K562 (cell line): ENCODE measurements around the gene USP10. TPM values are rescaled to one million over a fixed set of nuclear protein-coding genes. Genes with fewer than 3 reads are reported as not detected.

Experiments used
- ATAC-seq: fragments of 200-7000 bp; cut with Tn5 transposase; 3 replicates; pipeline ENCODE4 v1.9.1; 2020; ENCODE audit warnings: moderate library complexity
- BruUV-seq: library from RNA; stranded (reverse); fragments of 400-500 nt; replicated peaks from 2 replicates; lab custom pipeline; 2021; lab: Mats Ljungman, UMichigan
- CTCF ChIA-PET: fragments of 300-600 bp; formaldehyde crosslinking; extraction: SDS; loops from one replicate; lab custom pipeline; 2021; ENCODE audit warnings: low intra/inter-chr PET ratio; lab: Yijun Ruan, JAX
- POLR2A ChIA-PET: fragments of 300-600, 350-650 bp; sonication (Branson Sonifier 250); formaldehyde crosslinking; extraction: SDS; loops from one replicate; lab custom pipeline; 2021; ENCODE audit warnings: antibody characterized with exemption, inconsistent platforms; lab: Yijun Ruan, JAX
- DNase-seq, 4 experiments: peaks; one replicate each; pipeline versions ENCODE4 v3.0.0 to v3.0.0-alpha.2; 2011 to 2018; ENCODE audit warnings: low spot score in 3 of 4, mixed read lengths in 3 of 4; ENCODE audit errors: extremely low read depth in 1 of 4
- FAIRE-seq: peaks from 2 replicates; lab custom pipeline; 2011; peaks lifted over from hg19 to GRCh38; lab: Jason Lieb, UNC
- H2AFZ ChIP-seq: 2 replicates; pipeline ENCODE4 v1.6.0; 2011; ENCODE audit warnings: low read depth, low read length, control low read depth, inconsistent platforms
- H3K27ac ChIP-seq: fragments of 200-600 bp; 3 replicates; pipeline ENCODE4 v1.8.0; 2011; ENCODE audit warnings: low read depth, mild to moderate bottlenecking, control low read depth, inconsistent platforms, low read length, moderate library complexity, mixed read lengths; ENCODE audit errors: extremely low read depth
- H3K27me3 ChIP-seq, 2 experiments: fragments of 300-600 bp in 1 of 2; 2 replicates in 1 of 2; 3 replicates in 1 of 2; pipeline versions ENCODE4 v1.6.0 to v1.8.0; 2011; ENCODE audit warnings: inconsistent platforms in 2 of 2, low read length in 2 of 2, mild to moderate bottlenecking in 1 of 2, mixed read lengths in 1 of 2, moderate library complexity in 1 of 2; ENCODE audit not compliant: control insufficient read depth in 2 of 2, insufficient read depth in 2 of 2
- H3K36me3 ChIP-seq: fragments of 300-600 bp; 3 replicates; pipeline ENCODE4 v1.8.0; 2011; ENCODE audit warnings: mild to moderate bottlenecking, low read length, inconsistent platforms; ENCODE audit not compliant: control insufficient read depth, insufficient read depth
- H3K4me1 ChIP-seq, 2 experiments: fragments of 200-600 bp in 1 of 2; replicated peaks in 1 of 2; 2 replicates in 1 of 2; 3 replicates in 1 of 2; pipeline versions ENCODE4 v1.5.1 to v1.8.0; 2011; ENCODE audit warnings: inconsistent platforms in 2 of 2, low read length in 2 of 2, mild to moderate bottlenecking in 1 of 2, mixed read lengths in 1 of 2, moderate library complexity in 1 of 2; ENCODE audit not compliant: control insufficient read depth in 2 of 2, insufficient read depth in 2 of 2
- H3K4me2 ChIP-seq: 2 replicates; pipeline ENCODE4 v1.6.1; 2011; ENCODE audit warnings: low read length, control low read depth, inconsistent platforms, mixed read lengths; ENCODE audit not compliant: insufficient read depth
- H3K4me3 ChIP-seq: fragments of 200-600 bp; sonication (generic), shearing (Covaris generic); 2 replicates; pipeline ENCODE4 v1.5.1; 2016; ENCODE audit warnings: control low read depth, inconsistent platforms
- H3K79me2 ChIP-seq: fragments of 200-600 bp; 3 replicates; pipeline ENCODE4 v1.8.0; 2011; ENCODE audit warnings: low read length, inconsistent platforms; ENCODE audit not compliant: control insufficient read depth, insufficient read depth
- H3K9ac ChIP-seq, 2 experiments: 2 replicates each; pipeline versions ENCODE4 v1.6.0 to v1.6.1; 2011; ENCODE audit warnings: low read depth in 2 of 2, low read length in 2 of 2, control low read depth in 1 of 2, inconsistent platforms in 1 of 2, mild to moderate bottlenecking in 1 of 2, mixed read lengths in 1 of 2; ENCODE audit not compliant: insufficient read depth in 1 of 2
- H3K9me1 ChIP-seq: one replicate; pipeline ENCODE4 v1.6.0; 2011; ENCODE audit warnings: inconsistent platforms, mild to moderate bottlenecking, low read length, moderate library complexity; ENCODE audit not compliant: control insufficient read depth, insufficient read depth
- H3K9me3 ChIP-seq: replicated peaks from 2 replicates; pipeline ENCODE4 v1.5.1; 2011; ENCODE audit warnings: low read depth, low read length, inconsistent platforms; ENCODE audit not compliant: control insufficient read depth, insufficient read depth
- H4K20me1 ChIP-seq: replicated peaks from 2 replicates; pipeline ENCODE4 v1.6.1; 2011; ENCODE audit warnings: low read length, inconsistent platforms, mixed read lengths; ENCODE audit not compliant: control insufficient read depth, insufficient read depth
- MAX ChIP-seq: sonication (generic); formaldehyde crosslinking; IDR thresholded peaks from 2 replicates; pipeline ENCODE4 v1.9.0; 2022; ENCODE audit warnings: mild to moderate bottlenecking, missing genetic modification reagents
- PCBP2 ChIP-seq: fragments of 200-400 bp; formaldehyde crosslinking; IDR thresholded peaks from 2 replicates; pipeline ENCODE4 v1.6.1; 2018; ENCODE audit warnings: low read length, low read depth, mild to moderate bottlenecking, moderate library complexity; ENCODE audit not compliant: poor library complexity, severe bottlenecking
- PTRF ChIP-seq: fragments of 450-650 bp; IDR thresholded peaks from 2 replicates; pipeline ENCODE4 v1.6.1; 2016; ENCODE audit warnings: mild to moderate bottlenecking, missing genetic modification characterization, missing compliant biosample characterization
- PYGO2 ChIP-seq: fragments of 450-650 bp; IDR thresholded peaks from 2 replicates; pipeline ENCODE4 v1.6.1; 2016; ENCODE audit warnings: mild to moderate bottlenecking, missing genetic modification characterization, moderate library complexity, missing compliant biosample characterization
- STAG1 ChIP-seq: sonication (generic); formaldehyde crosslinking; IDR thresholded peaks from 2 replicates; pipeline ENCODE4 v1.5.0; 2020; ENCODE audit warnings: missing genetic modification reagents, borderline replicate concordance
- ZNF717 ChIP-seq: fragments of 250-450 bp; sonication (Bioruptor Pico); IDR thresholded peaks from 2 replicates; pipeline ENCODE4 v1.5.0; 2021
- WGBS: fragments of 100-300 bp; shearing (Covaris generic); methylation state at CpG from one replicate; pipeline ENCODE4 v1.1.6; 2016; ENCODE audit warnings: low coverage, mixed read lengths; ENCODE audit not compliant: insufficient coverage; ENCODE audit errors: missing lambda C conversion rate; 5-methylcytosine and 5-hydroxymethylcytosine counted together
- in situ Hi-C: fragments of 300-500 bp; cut with MboI; formaldehyde crosslinking; loops from 4 replicates; pipeline ENCODE4 v1.15.0; 2018; ENCODE audit warnings: inconsistent platforms, mixed read lengths
- intact Hi-C: fragments of 100-400 bp; cut with micrococcal nuclease; formaldehyde crosslinking; loops from 2 replicates; pipeline ENCODE4 v1.14.2; 2022
- polyA plus RNA-seq, 8 experiments: library from polyadenylated mRNA; depleted of rRNA in 4 of 8; stranded (reverse) in 5 of 8; unstranded in 3 of 8; fragments of >200 nt; fragmentation: Nextera tagmentation in 2 of 8; fragmentation: Illumina TruSeq in 1 of 8; extraction: Ambion mirVana in 2 of 8; extraction: Trizol in 1 of 8; gene quantifications; 2 replicates each; pipeline versions ENCODE4 v1.2.1 to v1.2.3, GENCODE V29; 2011 to 2014; ENCODE audit warnings: inconsistent platforms in 1 of 8, missing spikeins in 1 of 8
- total RNA-seq, 7 experiments: library from RNA; depleted of rRNA in 6 of 7; stranded (reverse); fragments of >200 nt in 6 of 7; fragmentation: Illumina TruSeq in 2 of 7; extraction: Trizol in 2 of 7; gene quantifications; 2 replicates each; pipeline versions ENCODE4 v1.2.1 to v1.2.3, GENCODE V29; 2011 to 2021; ENCODE audit warnings: low replicate concordance in 1 of 7

The USP10 gene
- total and polyA plus RNA-seq, 9 of the 15 experiments (the other 6 are each of a cell fraction or from before 2014, with no cell fraction given): 61.7 to 197 (median 116) TPM

- 62% methylated on average over 13 of the region's 13 CpGs for WGBS
- no peaks in the 10 kb centered on the region for H3K9me3 ChIP-seq
- H3K27ac ChIP-seq: no peak overlapping the region
- no peak for TF ChIP-seq PCBP2
- no peak for TF ChIP-seq PTRF
- no peak for TF ChIP-seq ZNF717 (CRISPR knock-in tag)
- TF ChIP-seq PYGO2: no peak
- no peak for TF ChIP-seq STAG1 (CRISPR knock-in tag)
- TF ChIP-seq MAX: peak; percentile 33; the same call in 1 of the 2 replicates
- TF ChIP-seq, all 486 proteins: peak for 1
- H2AFZ ChIP-seq: no peak overlapping the region
- H3K9me1 ChIP-seq: no peaks in the 10 kb centered on the region
- H4K20me1 ChIP-seq: no peaks in the 10 kb centered on the region
- no peaks in the 10 kb centered on the region for H3K36me3 ChIP-seq
- no peak for ATAC-seq
- H3K4me1 ChIP-seq: peaks cover 0 to 8% of the 10 kb centered on the region in 2 experiments; a peak in 1 of 5 replicates
- in situ Hi-C loops: no loop called here
- no peak for DNase-seq
- H3K79me2 ChIP-seq: no peaks in the 10 kb centered on the region
- intact Hi-C loops: no loop called here
- CTCF ChIA-PET: no interaction called here
- no peak overlapping the region for H3K4me2 ChIP-seq
- FAIRE-seq: no peak
- POLR2A ChIA-PET: interaction anchor here (0.6 kb wide), 1 partner anchor 191 kb away, joined by 3 read pairs; no protein-coding TSS in a partner anchor
- H3K4me3 ChIP-seq: no peak overlapping the region
- H3K27me3 ChIP-seq: peaks cover 0 to 12% of the 10 kb centered on the region in 2 experiments; a peak in 2 of 5 replicates
- BruUV-seq: no TSS peak
- H3K9ac ChIP-seq: peak overlapping the region in 1 of 2 experiments; percentile 4; a peak in 1 of 4 replicates
Observed at GRCh38 chr16:84786605-84787262, 86.9 kb downstream of the USP10 start.
